Endothelial cell of umbilical vein (primary cell): ENCODE measurements around the gene TEX44. TPM values are rescaled to one million over a fixed set of nuclear protein-coding genes. Genes with fewer than 3 reads are reported as not detected.

Source experiments
- BruUV-seq: library from RNA; stranded (reverse); fragments of 400-500 nt; replicated peaks from 2 replicates; lab custom pipeline; 2021; lab: Mats Ljungman, UMichigan
- CTCF ChIA-PET: fragments of 300-600, 350-600 bp; sonication (Branson Sonifier 250); formaldehyde crosslinking; loops from one replicate; lab custom pipeline; 2021; ENCODE audit warnings: antibody characterized with exemption, inconsistent platforms; lab: Charles Lee
- POLR2A ChIA-PET: fragments of 300-600, 350-600 bp; sonication (Branson Sonifier 250); formaldehyde crosslinking; loops from one replicate; lab custom pipeline; 2021; ENCODE audit warnings: antibody characterized with exemption, inconsistent platforms; lab: Charles Lee
- DNase-seq: peaks from one replicate; pipeline ENCODE4 v3.0.0-alpha.2; 2011; ENCODE audit warnings: low read depth, low spot score
- FAIRE-seq: peaks from 2 replicates; lab custom pipeline; 2011; peaks lifted over from hg19 to GRCh38; lab: Jason Lieb, UNC
- H2AFZ ChIP-seq: 2 replicates; pipeline ENCODE4 v1.6.0; 2012; ENCODE audit warnings: low read depth, low read length, control low read depth, inconsistent platforms
- H3K27ac ChIP-seq: 2 replicates; pipeline ENCODE4 v1.5.1; 2011; ENCODE audit warnings: low read depth, mild to moderate bottlenecking, control low read depth, low read length, moderate library complexity; ENCODE audit not compliant: insufficient read depth
- H3K27me3 ChIP-seq, 2 experiments: 2 replicates each; pipeline versions ENCODE4 v1.6.0 to v1.6.1; 2011; ENCODE audit warnings: low read length in 2 of 2, mixed read lengths in 1 of 2; ENCODE audit not compliant: control insufficient read depth in 2 of 2, insufficient read depth in 2 of 2
- H3K36me3 ChIP-seq, 2 experiments: 2 replicates in 1 of 2; 3 replicates in 1 of 2; pipeline ENCODE4 v1.5.1; 2011; ENCODE audit warnings: low read length in 2 of 2, mild to moderate bottlenecking in 1 of 2, moderate library complexity in 1 of 2; ENCODE audit not compliant: control insufficient read depth in 2 of 2, insufficient read depth in 2 of 2; ENCODE audit errors: extremely low read depth in 1 of 2
- H3K4me1 ChIP-seq: 3 replicates; pipeline ENCODE4 v1.5.1; 2011; ENCODE audit warnings: mild to moderate bottlenecking, low read length; ENCODE audit not compliant: control insufficient read depth, insufficient read depth; ENCODE audit errors: extremely low read depth
- H3K4me2 ChIP-seq: 2 replicates; pipeline ENCODE4 v1.6.1; 2011; ENCODE audit warnings: low read length, control low read depth, mixed read lengths; ENCODE audit not compliant: insufficient read depth
- H3K4me3 ChIP-seq, 3 experiments: fragments of 200-600 bp in 1 of 3; sonication (generic), shearing (Covaris generic) in 1 of 3; replicated peaks in 1 of 3; 2 replicates each; pipeline ENCODE4 v1.5.1; 2011 to 2016; ENCODE audit warnings: control low read depth in 3 of 3, low read length in 3 of 3, mild to moderate bottlenecking in 2 of 3, inconsistent platforms in 1 of 3, low read depth in 1 of 3, moderate library complexity in 1 of 3; ENCODE audit not compliant: insufficient read depth in 1 of 3
- H3K79me2 ChIP-seq: 2 replicates; pipeline ENCODE4 v1.6.0; 2012; ENCODE audit warnings: low read length, inconsistent platforms; ENCODE audit not compliant: control insufficient read depth, insufficient read depth
- H3K9ac ChIP-seq: replicated peaks from 2 replicates; pipeline ENCODE3; 2011; ENCODE audit warnings: low read length, control low read depth; ENCODE audit not compliant: insufficient read depth; ENCODE audit errors: extremely low read depth
- H3K9me1 ChIP-seq: replicated peaks from 3 replicates; pipeline ENCODE4 v1.6.0; 2011; ENCODE audit warnings: mild to moderate bottlenecking, low read length; ENCODE audit not compliant: control insufficient read depth, insufficient read depth; ENCODE audit errors: extremely low read depth
- H3K9me3 ChIP-seq: replicated peaks from 2 replicates; pipeline ENCODE4 v1.5.1; 2012; ENCODE audit warnings: low read length, inconsistent platforms; ENCODE audit not compliant: control insufficient read depth, insufficient read depth
- H4K20me1 ChIP-seq: replicated peaks from 2 replicates; pipeline ENCODE3; 2011; ENCODE audit warnings: mild to moderate bottlenecking, low read length; ENCODE audit not compliant: control insufficient read depth, insufficient read depth; ENCODE audit errors: extremely low read depth
- EZH2 ChIP-seq: IDR thresholded peaks from 2 replicates; pipeline ENCODE4 v1.6.1; 2012; ENCODE audit warnings: borderline replicate concordance, low read depth, mild to moderate bottlenecking, moderate library complexity, low read length, inconsistent platforms; ENCODE audit not compliant: severe bottlenecking
- FOS ChIP-seq: IDR thresholded peaks from 2 replicates; pipeline ENCODE4 v1.6.1; 2011; ENCODE audit warnings: mild to moderate bottlenecking, low read length, moderate library complexity, borderline replicate concordance; ENCODE audit not compliant: insufficient read depth
- GATA2 ChIP-seq: IDR thresholded peaks from 2 replicates; pipeline ENCODE4 v1.7.0; 2011; ENCODE audit warnings: low read depth, mild to moderate bottlenecking, moderate library complexity, mixed read lengths, low read length; ENCODE audit not compliant: insufficient read length, insufficient read depth
- POLR2A ChIP-seq: IDR thresholded peaks from 2 replicates; pipeline ENCODE4 v1.6.1; 2012; ENCODE audit warnings: low read depth, mild to moderate bottlenecking, control low read depth, low read length
- POLR2AphosphoS5 ChIP-seq: IDR thresholded peaks from 2 replicates; pipeline ENCODE4 v1.6.1; 2012; ENCODE audit warnings: low read depth, mild to moderate bottlenecking, control low read depth, low read length, moderate library complexity; ENCODE audit not compliant: insufficient read depth
- dilution Hi-C: fragments of 300-500 bp; cut with MboI; formaldehyde crosslinking; loops from one replicate; pipeline ENCODE4 v1.15.0; 2019; ENCODE audit warnings: low sequenced_read_pairs; ENCODE audit not compliant: extremely low pct_ligation_motif_present
- intact Hi-C: fragments of 100-400 bp; cut with micrococcal nuclease; formaldehyde crosslinking; loops from one replicate; pipeline ENCODE4 v1.10.0; 2022
- polyA plus RNA-seq, 4 experiments: library from polyadenylated mRNA; depleted of rRNA in 3 of 4; stranded (reverse) in 3 of 4; unstranded in 1 of 4; fragments of >200 nt; gene quantifications; 2 replicates each; pipeline versions ENCODE4 v1.2.1 to v1.2.3, GENCODE V29; 2011 to 2012; ENCODE audit warnings: missing spikeins in 1 of 4
- total RNA-seq: library from RNA; stranded (reverse); gene quantifications from 2 replicates; pipeline ENCODE4 v1.2.3, GENCODE V29; 2021
- TF ChIP-seq, protein P1 (sequence below): IDR thresholded peaks from 2 replicates; pipeline ENCODE4 v1.6.1; 2011; ENCODE audit not compliant: insufficient read depth, insufficient read length

The TEX44 gene
- total and polyA plus RNA-seq, 2 donors (not counting 3 experiments of a cell fraction or from before 2014, with no cell fraction given): not detected

DNA sequence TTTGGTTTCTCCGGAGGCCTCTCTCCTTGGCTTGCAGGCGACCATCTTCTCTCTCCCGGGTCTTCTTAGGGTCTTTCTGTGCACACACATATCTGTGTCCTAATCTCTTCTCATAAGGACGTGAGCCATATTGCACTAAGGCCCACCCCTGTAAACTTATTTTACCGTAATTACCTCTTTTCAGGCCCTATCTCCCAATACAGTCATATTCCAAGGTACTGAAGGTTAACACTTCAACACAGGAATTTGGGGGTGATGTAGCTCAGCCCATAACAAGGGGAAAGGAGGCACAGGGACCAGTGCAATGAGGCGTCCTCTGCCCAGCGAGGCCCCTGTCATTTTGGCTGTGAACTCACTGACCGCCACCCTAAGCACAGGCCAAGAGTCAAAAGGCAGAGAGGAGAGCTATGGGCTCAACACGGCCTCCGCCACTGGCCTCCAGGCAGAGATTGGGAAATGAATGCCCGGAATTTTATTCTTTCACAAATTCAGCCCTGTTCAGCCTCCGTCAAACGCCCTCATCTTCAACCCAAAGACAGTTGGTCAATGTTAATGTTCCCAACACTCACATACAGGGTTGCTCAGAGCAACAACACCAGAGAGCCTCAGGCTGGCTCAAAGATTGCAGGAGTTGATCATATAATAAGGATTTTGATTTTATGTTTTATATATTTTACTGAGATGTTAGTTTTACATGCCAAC, 46.5 kb upstream of the TEX44 start:
- Histone ChIP-seq H3K9me1 (no peaks in the 10 kb centered on the region), H2AFZ (no peak overlapping the region), H3K4me1 (peaks cover 4% of the 10 kb centered on the region), H3K36me3 (no peaks in the 10 kb centered on the region), H3K9me3 (no peaks in the 10 kb centered on the region), H3K27ac (no peak overlapping the region), H3K79me2 (no peaks in the 10 kb centered on the region), H3K4me2 (no peak overlapping the region), H3K9ac (no peak overlapping the region), H3K4me3 (no peak overlapping the region), H3K27me3 (peaks cover 0 to 4% of the 10 kb centered on the region in 2 experiments), H4K20me1 (no peaks in the 10 kb centered on the region)
- FAIRE-seq: no peak
- intact Hi-C loops (no loop called here), dilution Hi-C loops (no loop called here)
- ChIA-PET CTCF (interaction anchor here (1.0 to 1.4 kb wide), 2 partner anchors 16 to 17 kb away, joined by 4 read pairs; partner anchors contain the start of gene NMUR1), POLR2A (no interaction called here)
- BruUV-seq: no TSS peak
- no peak for TF ChIP-seq POLR2A
- DNase-seq: no peak

DNA sequence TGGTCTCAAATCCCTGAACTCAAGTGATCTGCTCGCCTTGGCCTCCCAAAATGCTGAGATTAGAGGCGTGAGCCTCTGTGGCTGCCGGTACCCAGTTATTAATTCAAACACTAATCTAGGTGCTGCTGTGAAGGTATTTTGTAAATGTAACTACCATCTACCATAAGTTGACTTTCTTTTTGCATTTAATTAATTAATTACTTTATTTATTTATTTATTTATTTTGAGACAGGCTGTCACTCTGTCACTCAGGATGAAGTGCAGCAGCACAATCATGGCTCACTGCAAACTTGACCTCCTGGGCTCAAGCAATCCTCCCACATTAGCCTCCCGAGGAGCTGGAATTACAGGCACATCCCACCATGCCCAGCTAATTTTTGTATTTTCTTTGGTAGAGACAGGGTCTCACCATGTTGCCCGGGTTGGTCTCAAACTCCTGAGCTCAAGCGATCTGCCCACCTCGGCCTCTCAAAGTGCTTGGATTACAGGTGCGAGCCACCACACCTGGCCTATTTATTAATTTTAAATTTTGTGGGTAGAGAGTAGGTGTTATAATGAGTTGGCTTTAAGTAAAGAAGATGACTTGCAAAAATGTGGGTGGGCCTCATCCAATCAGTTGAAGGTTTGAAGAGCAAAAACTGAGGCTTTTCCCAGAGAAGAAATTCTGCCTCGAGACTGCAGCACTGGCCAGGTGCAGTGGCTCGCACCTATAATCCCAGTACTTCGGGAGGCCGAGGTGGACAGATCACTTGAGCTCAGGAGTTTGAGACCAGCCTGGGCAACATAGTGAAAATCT, 45.2 kb upstream of the TEX44 start:
- H4K20me1 ChIP-seq: no peaks in the 10 kb centered on the region
- H3K4me2 ChIP-seq: no peak overlapping the region
- dilution Hi-C loops (no loop called here), intact Hi-C loops (no loop called here)
- H3K27ac ChIP-seq: no peak overlapping the region
- H3K9me1 ChIP-seq: no peaks in the 10 kb centered on the region
- no peaks in the 10 kb centered on the region for H3K9me3 ChIP-seq
- peaks cover 0 to 4% of the 10 kb centered on the region in 2 experiments for H3K27me3 ChIP-seq
- BruUV-seq: no TSS peak
- H3K4me3 ChIP-seq: no peak overlapping the region
- H3K4me1 ChIP-seq: peaks cover 4% of the 10 kb centered on the region
- H3K79me2 ChIP-seq: no peaks in the 10 kb centered on the region
- FAIRE-seq: no peak
- no peak overlapping the region for H3K9ac ChIP-seq
- ChIA-PET CTCF (no interaction called here), POLR2A (no interaction called here)
- H3K36me3 ChIP-seq: no peaks in the 10 kb centered on the region
- no peak for DNase-seq
- H2AFZ ChIP-seq: no peak overlapping the region
- TF ChIP-seq, protein P1, sequence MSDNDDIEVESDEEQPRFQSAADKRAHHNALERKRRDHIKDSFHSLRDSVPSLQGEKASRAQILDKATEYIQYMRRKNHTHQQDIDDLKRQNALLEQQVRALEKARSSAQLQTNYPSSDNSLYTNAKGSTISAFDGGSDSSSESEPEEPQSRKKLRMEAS: no peak
- TF ChIP-seq FOS (no peak), GATA2 (no peak), EZH2 (no peak), POLR2AphosphoS5 (no peak)
